Lung (tissue), 12 donors: ENCODE data around the gene SLC52A1. TPM values are rescaled to one million over a fixed set of nuclear protein-coding genes. Genes with fewer than 3 reads are reported as not detected.

Experiments used
- ATAC-seq: fragments of 200-7000 bp; cut with Tn5 transposase; one replicate; pipeline ENCODE4 v1.9.1; 2020; ENCODE audit warnings: moderate number of reproducible peaks; ENCODE audit not compliant: insufficient read depth, low FRiP score
- DNase-seq, 3 donors: peaks; one replicate each; pipeline ENCODE4 v3.0.0-alpha.2; 2013 to 2017
- H3K27ac ChIP-seq, 2 donors: one replicate each; pipeline ENCODE4 v1.5.1; 2013; ENCODE audit warnings: mild to moderate bottlenecking in 2 of 2, moderate library complexity in 2 of 2, control low read depth in 1 of 2, inconsistent platforms in 1 of 2, low read depth in 1 of 2, low read length in 1 of 2
- H3K27me3 ChIP-seq, 3 donors: one replicate each; pipeline ENCODE4 v1.5.1; 2013; ENCODE audit warnings: low read length in 2 of 3; ENCODE audit not compliant: control insufficient read depth in 3 of 3, insufficient read depth in 3 of 3
- H3K36me3 ChIP-seq, 4 donors: one replicate each; pipeline ENCODE4 v1.5.1; 2013; ENCODE audit warnings: low read length in 4 of 4, mild to moderate bottlenecking in 1 of 4, moderate library complexity in 1 of 4; ENCODE audit not compliant: control insufficient read depth in 4 of 4, insufficient read depth in 4 of 4
- H3K4me1 ChIP-seq, 5 donors: one replicate each; pipeline ENCODE4 v1.5.1; 2013; ENCODE audit warnings: low read length in 5 of 5, mild to moderate bottlenecking in 2 of 5, moderate library complexity in 1 of 5; ENCODE audit not compliant: control insufficient read depth in 5 of 5, insufficient read depth in 5 of 5
- H3K4me3 ChIP-seq: one replicate; pipeline ENCODE4 v1.5.1; 2013; ENCODE audit warnings: mild to moderate bottlenecking, control low read depth, moderate library complexity
- H3K9ac ChIP-seq, 2 donors: one replicate each; pipeline ENCODE4 v1.5.1; 2013; ENCODE audit warnings: low read length in 2 of 2, control low read depth in 1 of 2; ENCODE audit not compliant: insufficient read depth in 1 of 2
- H3K9me3 ChIP-seq, 4 donors: one replicate each; pipeline ENCODE4 v1.5.1; 2013; ENCODE audit warnings: low read length in 3 of 4, mild to moderate bottlenecking in 1 of 4, moderate library complexity in 1 of 4; ENCODE audit not compliant: control insufficient read depth in 4 of 4, insufficient read depth in 3 of 4
- CTCF ChIP-seq: IDR thresholded peaks from 2 replicates; pipeline ENCODE4 v1.5.1; 2012; ENCODE audit warnings: mild to moderate bottlenecking; ENCODE audit errors: control extremely low read depth, extremely low read depth
- WGBS, 2 donors: extraction: QIAGEN DNeasy Blood & Tissue Kit; methylation state at CpG; one replicate each; pipeline ENCODE4 v1.1.7; 2013; 5-methylcytosine and 5-hydroxymethylcytosine counted together
- polyA plus RNA-seq, 2 donors: library from polyadenylated mRNA; stranded (reverse); fragments of 200-250 nt; gene quantifications; one replicate each; pipeline ENCODE4 v1.2.1, GENCODE V29; 2013
- total RNA-seq, 2 donors: library from RNA; depleted of rRNA in 1 of 2; stranded (reverse); fragments of >200 nt in 1 of 2; gene quantifications; one replicate each; pipeline ENCODE4 v1.2.1, GENCODE V29; 2014 to 2021
- donor health status: control.
- donor health status: control.
- donor health status: Bipolar disorder and iron deficiency.
- donor health status: healthy.
- donor health status: DM: yes; HTN: yes; CAD: no.

Gene SLC52A1
- total and polyA plus RNA-seq, 4 donors, result 0.47 to 1.3 (median 0.62) TPM

GRCh38 chr17:5002121-5002788 is 33.0 kb downstream of the SLC52A1 start:
- TF ChIP-seq CTCF, result no peak
- ATAC-seq (no peak), DNase-seq (no peak)
- 94 to 95% methylated on average over 20 of the region's 20 CpGs for WGBS, 2 donors
- peaks cover 5 to 22% (median 6%) of the 10 kb centered on the region in 5 donors for H3K4me1 ChIP-seq
- no peaks in the 10 kb centered on the region for H3K9me3 ChIP-seq
- no peak overlapping the region for H3K4me3 ChIP-seq
- no peak overlapping the region for H3K9ac ChIP-seq
- H3K27me3 ChIP-seq, result no peaks in the 10 kb centered on the region
- no peak overlapping the region for H3K27ac ChIP-seq
- H3K36me3 ChIP-seq, result peaks cover 30 to 54% (median 37%) of the 10 kb centered on the region in 4 donors

DNA sequence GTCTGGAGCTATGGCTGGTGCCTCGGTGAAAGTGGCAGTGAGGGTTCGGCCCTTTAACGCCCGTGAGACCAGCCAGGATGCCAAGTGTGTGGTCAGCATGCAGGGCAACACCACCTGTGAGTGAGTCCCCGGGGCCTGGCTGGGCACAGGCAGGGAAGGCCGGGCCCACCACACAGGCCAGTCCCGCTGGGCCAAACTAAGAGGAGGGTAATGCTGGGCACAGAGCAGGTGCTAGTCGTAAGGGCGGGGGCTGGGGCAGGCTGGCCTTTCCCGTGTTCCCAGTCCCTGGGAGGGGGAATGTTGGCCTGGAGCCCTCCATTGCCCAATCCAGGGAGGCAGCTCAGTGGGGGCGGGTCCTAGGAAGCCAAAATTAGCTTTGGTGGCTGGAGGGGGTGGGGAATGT is 35.0 kb downstream of the SLC52A1 start:
- Histone ChIP-seq H3K9me3 (no peaks in the 10 kb centered on the region), H3K9ac (no peak overlapping the region), H3K4me1 (peaks cover 5 to 27% (median 6%) of the 10 kb centered on the region in 5 donors), H3K36me3 (peaks cover 25 to 40% (median 26%) of the 10 kb centered on the region in 4 donors), H3K27me3 (no peaks in the 10 kb centered on the region), H3K4me3 (no peak overlapping the region), H3K27ac (peak overlapping the region; percentile 78 to 88)
- DNase-seq, result peak in 1 of 3 donors; percentile 22
- TF ChIP-seq CTCF, result no peak
- no peak for ATAC-seq
- 57 to 79% methylated on average over 11 of the region's 11 CpGs for WGBS, 2 donors

DNA sequence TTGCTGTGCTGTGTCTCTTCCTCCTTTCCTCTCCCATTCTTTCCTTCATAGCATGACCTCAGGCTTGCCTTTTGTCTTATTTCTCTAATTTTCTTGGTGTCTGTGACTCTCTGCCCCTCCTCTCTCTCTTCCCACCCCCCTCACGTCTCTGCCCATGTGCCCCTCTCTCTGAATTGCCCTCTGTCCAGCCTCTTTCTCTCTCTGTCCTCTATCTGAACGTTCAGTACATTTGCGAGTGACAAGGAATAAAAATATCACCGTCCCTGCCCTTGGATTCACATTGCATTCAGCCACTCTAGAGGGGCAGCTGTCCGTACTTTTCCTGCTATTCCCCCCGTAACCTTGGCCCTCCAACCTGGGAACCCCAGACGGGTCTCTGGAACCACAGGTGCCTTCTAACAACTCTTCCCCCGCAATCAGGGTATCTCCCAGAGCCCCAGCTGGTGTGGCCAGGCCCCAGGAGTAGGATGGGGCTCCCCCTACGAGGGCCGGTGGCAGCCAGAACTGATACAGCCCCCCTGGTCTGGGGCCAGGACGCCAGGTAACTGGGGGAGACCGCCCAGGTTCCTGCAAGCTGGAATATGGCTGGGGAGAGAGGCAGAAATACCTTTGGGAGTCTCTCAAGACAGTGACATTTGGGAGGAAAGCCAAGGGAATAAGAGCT is 35.7 kb downstream of the SLC52A1 start:
- Histone ChIP-seq H3K27ac (peak overlapping the region; percentile 78 to 88), H3K9ac (peak overlapping the region in 1 of 2 donors; percentile 65), H3K9me3 (no peaks in the 10 kb centered on the region), H3K36me3 (peaks cover 19 to 33% (median 21%) of the 10 kb centered on the region in 4 donors), H3K4me1 (peaks cover 5 to 27% (median 6%) of the 10 kb centered on the region in 5 donors), H3K27me3 (no peaks in the 10 kb centered on the region), H3K4me3 (peak overlapping the region; percentile 78)
- ATAC-seq (no peak), DNase-seq (no peak)
- TF ChIP-seq CTCF, result no peak
- WGBS, 2 donors, result 59 to 69% methylated on average over 12 of the region's 12 CpGs
